Measurements from ENCODE around the gene CNTNAP2.

DNA sequence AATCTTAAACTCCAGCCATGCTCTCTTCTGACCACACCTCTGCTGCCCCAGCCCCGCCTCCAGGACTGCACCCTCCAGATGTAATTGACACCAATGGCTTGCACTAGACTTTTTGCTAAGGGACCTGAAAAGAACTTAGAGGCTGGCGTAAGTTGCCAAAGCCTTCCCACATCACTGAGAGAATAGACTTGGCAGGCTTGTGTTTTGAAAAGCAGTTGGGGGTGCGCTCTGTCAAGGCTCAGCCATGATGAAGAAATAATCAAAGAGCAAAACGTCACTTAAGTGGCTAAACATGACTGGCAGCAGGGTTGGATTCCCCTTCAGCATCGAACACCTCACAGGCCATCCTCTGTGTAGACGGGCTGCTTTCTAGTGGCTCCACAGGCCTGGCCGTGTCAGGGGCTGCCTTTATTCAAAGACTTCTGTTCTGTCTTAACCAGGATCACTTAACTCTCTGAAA lies 2278.8 kb downstream of the CNTNAP2 start:
- no peak for TF ChIP-seq EZH2phosphoT487 (conservative IDR thresholded peaks at IDR 0.05; ENCODE audit: low read length)
- TF ChIP-seq, protein P1, sequence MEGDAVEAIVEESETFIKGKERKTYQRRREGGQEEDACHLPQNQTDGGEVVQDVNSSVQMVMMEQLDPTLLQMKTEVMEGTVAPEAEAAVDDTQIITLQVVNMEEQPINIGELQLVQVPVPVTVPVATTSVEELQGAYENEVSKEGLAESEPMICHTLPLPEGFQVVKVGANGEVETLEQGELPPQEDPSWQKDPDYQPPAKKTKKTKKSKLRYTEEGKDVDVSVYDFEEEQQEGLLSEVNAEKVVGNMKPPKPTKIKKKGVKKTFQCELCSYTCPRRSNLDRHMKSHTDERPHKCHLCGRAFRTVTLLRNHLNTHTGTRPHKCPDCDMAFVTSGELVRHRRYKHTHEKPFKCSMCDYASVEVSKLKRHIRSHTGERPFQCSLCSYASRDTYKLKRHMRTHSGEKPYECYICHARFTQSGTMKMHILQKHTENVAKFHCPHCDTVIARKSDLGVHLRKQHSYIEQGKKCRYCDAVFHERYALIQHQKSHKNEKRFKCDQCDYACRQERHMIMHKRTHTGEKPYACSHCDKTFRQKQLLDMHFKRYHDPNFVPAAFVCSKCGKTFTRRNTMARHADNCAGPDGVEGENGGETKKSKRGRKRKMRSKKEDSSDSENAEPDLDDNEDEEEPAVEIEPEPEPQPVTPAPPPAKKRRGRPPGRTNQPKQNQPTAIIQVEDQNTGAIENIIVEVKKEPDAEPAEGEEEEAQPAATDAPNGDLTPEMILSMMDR (IDR thresholded peaks at IDR 0.05; ENCODE audit: insufficient read depth, low read length, poor library complexity, severe bottlenecking), result no peak
